ENCODE data around the gene SHC2. TPM values are rescaled to one million over a fixed set of nuclear protein-coding genes. Genes with fewer than 3 reads are reported as not detected.

SHC2 gene
- total and polyA plus RNA-seq, 2 of the 13 experiments (the other 11 are each of a cell fraction or from before 2014, with no cell fraction given), result 9.0 to 18.3 TPM

- TF ChIP-seq, protein P1, sequence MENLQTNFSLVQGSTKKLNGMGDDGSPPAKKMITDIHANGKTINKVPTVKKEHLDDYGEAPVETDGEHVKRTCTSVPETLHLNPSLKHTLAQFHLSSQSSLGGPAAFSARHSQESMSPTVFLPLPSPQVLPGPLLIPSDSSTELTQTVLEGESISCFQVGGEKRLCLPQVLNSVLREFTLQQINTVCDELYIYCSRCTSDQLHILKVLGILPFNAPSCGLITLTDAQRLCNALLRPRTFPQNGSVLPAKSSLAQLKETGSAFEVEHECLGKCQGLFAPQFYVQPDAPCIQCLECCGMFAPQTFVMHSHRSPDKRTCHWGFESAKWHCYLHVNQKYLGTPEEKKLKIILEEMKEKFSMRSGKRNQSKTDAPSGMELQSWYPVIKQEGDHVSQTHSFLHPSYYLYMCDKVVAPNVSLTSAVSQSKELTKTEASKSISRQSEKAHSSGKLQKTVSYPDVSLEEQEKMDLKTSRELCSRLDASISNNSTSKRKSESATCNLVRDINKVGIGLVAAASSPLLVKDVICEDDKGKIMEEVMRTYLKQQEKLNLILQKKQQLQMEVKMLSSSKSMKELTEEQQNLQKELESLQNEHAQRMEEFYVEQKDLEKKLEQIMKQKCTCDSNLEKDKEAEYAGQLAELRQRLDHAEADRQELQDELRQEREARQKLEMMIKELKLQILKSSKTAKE (CRISPR knock-in tag; IDR thresholded peaks at IDR 0.05; ENCODE audit: borderline replicate concordance), result peak; percentile 14; the same call in 1 of the 2 replicates
- no peak for TF ChIP-seq MAFF (IDR thresholded peaks at IDR 0.05; ENCODE audit: low read depth, low read length)
- no peak for TF ChIP-seq SATB2 (CRISPR knock-in tag; IDR thresholded peaks at IDR 0.05)
- no peak for TF ChIP-seq ZNF33A (CRISPR knock-in tag; IDR thresholded peaks at IDR 0.05; ENCODE audit: borderline replicate concordance)
- TF ChIP-seq, protein P2, sequence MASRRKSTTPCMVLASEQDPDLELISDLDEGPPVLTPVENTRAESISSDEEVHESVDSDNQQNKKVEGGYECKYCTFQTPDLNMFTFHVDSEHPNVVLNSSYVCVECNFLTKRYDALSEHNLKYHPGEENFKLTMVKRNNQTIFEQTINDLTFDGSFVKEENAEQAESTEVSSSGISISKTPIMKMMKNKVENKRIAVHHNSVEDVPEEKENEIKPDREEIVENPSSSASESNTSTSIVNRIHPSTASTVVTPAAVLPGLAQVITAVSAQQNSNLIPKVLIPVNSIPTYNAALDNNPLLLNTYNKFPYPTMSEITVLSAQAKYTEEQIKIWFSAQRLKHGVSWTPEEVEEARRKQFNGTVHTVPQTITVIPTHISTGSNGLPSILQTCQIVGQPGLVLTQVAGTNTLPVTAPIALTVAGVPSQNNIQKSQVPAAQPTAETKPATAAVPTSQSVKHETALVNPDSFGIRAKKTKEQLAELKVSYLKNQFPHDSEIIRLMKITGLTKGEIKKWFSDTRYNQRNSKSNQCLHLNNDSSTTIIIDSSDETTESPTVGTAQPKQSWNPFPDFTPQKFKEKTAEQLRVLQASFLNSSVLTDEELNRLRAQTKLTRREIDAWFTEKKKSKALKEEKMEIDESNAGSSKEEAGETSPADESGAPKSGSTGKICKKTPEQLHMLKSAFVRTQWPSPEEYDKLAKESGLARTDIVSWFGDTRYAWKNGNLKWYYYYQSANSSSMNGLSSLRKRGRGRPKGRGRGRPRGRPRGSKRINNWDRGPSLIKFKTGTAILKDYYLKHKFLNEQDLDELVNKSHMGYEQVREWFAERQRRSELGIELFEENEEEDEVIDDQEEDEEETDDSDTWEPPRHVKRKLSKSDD (CRISPR knock-in tag; IDR thresholded peaks at IDR 0.05; ENCODE audit: low read depth), result no peak
- no peak for TF ChIP-seq ZNF589 (CRISPR knock-in tag; conservative IDR thresholded peaks at IDR 0.05)
- TF ChIP-seq ZNF547 (CRISPR knock-in tag; IDR thresholded peaks at IDR 0.05), result no peak
- no peak for TF ChIP-seq ZNF780A (CRISPR knock-in tag; IDR thresholded peaks at IDR 0.05)
- TF ChIP-seq, protein P3, sequence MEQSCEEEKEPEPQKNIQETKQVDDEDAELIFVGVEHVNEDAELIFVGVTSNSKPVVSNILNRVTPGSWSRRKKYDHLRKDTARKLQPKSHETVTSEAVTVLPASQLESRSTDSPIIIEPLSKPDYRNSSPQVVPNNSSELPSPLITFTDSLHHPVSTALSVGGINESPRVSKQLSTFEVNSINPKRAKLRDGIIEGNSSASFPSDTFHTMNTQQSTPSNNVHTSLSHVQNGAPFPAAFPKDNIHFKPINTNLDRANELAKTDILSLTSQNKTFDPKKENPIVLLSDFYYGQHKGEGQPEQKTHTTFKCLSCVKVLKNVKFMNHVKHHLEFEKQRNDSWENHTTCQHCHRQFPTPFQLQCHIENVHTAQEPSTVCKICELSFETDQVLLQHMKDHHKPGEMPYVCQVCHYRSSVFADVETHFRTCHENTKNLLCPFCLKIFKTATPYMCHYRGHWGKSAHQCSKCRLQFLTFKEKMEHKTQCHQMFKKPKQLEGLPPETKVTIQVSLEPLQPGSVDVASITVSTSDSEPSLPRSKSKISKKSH (CRISPR knock-in tag; IDR thresholded peaks at IDR 0.05; ENCODE audit: borderline replicate concordance), result no peak
- no peak for TF ChIP-seq HNRNPUL1 (IDR thresholded peaks at IDR 0.05; ENCODE audit: low read depth, low read length)
- no peak for TF ChIP-seq BRD4 (CRISPR knock-in tag; IDR thresholded peaks at IDR 0.05)
- peak in 1 of 2 experiments; percentile 39; a peak in 1 of 4 replicates for TF ChIP-seq HMGXB4 (CRISPR knock-in tag; IDR thresholded peaks at IDR 0.05; ENCODE audit: borderline replicate concordance in 1 of 2, low read depth in 1 of 2)
- no peak for TF ChIP-seq ZNF18 (CRISPR knock-in tag; IDR thresholded peaks at IDR 0.05; ENCODE audit: insufficient replicate concordance)
- no peak for TF ChIP-seq FOXM1 (CRISPR knock-in tag; IDR thresholded peaks at IDR 0.05)
- no peak for TF ChIP-seq ZNF530 (CRISPR knock-in tag; IDR thresholded peaks at IDR 0.05; ENCODE audit: low read depth)
Observed at GRCh38 chr19:494171-495080, 33.6 kb upstream of the SHC2 start (continued).
